CD4-positive, alpha-beta T cell treated with Interleukin-2 at 100 ng/mL for 4 hours (primary cell): ENCODE measurements around the gene ANKRD36.
"Not testable (repeated sequence)": the region's sequence is repeated elsewhere in the genome, so short reads cannot be mapped to it uniquely, and the experiment has no call there.

ENCODE experiments used
- DNase-seq: peaks from one replicate; pipeline ENCODE4 v3.0.0-alpha.2; 2020; ENCODE audit warnings: low spot score

Gene ANKRD36

DNA sequence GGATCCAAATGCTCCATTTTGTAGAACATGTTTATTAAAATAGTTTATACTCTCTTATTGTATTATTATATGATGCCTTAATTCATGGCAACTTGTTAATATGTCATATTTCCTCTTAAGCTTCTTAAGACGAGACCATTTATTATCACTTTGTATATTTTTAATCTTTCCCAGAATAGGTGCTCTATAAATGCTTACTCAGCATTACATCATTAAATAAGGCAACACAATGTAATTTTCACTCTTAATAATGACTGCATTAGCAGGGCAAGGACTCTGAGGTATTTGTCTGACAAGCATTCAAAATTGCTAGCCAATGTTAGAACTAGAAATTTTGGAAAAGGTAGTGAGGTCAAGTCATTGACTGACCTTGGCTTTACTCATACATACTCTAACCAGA, 180.7 kb downstream of the ANKRD36 start:
- not testable (repeated sequence) for DNase-seq
